HEK293 (cell line): ENCODE results near the gene TCOF1.
A peak's percentile ranks its signal among the peaks of the same experiment; 100 is the strongest.

ENCODE experiments used
- CTCF ChIA-PET: fragments of 350-600 bp; formaldehyde crosslinking; extraction: SDS; loops from one replicate; lab custom pipeline; 2021; ENCODE audit warnings: antibody characterized with exemption; lab: Yijun Ruan, JAX
- POLR2A ChIA-PET: fragments of 300-600 bp; formaldehyde crosslinking; extraction: SDS; loops from one replicate; lab custom pipeline; 2020; ENCODE audit warnings: antibody characterized with exemption, inconsistent platforms; lab: Yijun Ruan, JAX
- H3K27ac ChIP-seq: fragments of 200-500 bp; sonication (Bioruptor generic); 2 replicates; pipeline ENCODE4 v1.5.1; 2014; ENCODE audit warnings: low read depth, low read length, control low read depth, inconsistent platforms; ENCODE audit errors: extremely low read depth
- H3K36me3 ChIP-seq, 2 experiments: fragments of 200-500 bp in 1 of 2; sonication (Bioruptor generic) in 1 of 2; 1 replicate in 1 of 2; 2 replicates in 1 of 2; pipeline ENCODE4 v1.5.1; 2014 to 2017; ENCODE audit warnings: inconsistent platforms in 2 of 2, low read length in 2 of 2; ENCODE audit not compliant: control insufficient read depth in 2 of 2, insufficient read depth in 1 of 2
- H3K4me1 ChIP-seq: fragments of 200-500 bp; sonication (Bioruptor generic); 2 replicates; pipeline ENCODE4 v1.5.1; 2014; ENCODE audit warnings: mild to moderate bottlenecking, low read length, inconsistent platforms; ENCODE audit not compliant: control insufficient read depth, insufficient read depth
- H3K4me3 ChIP-seq: 2 replicates; pipeline ENCODE4 v1.5.1; 2011; ENCODE audit warnings: low read depth, mild to moderate bottlenecking, control low read depth, low read length, moderate library complexity
- H3K9me3 ChIP-seq: fragments of 200-500 bp; sonication (Bioruptor generic); 2 replicates; pipeline ENCODE4 v1.5.1; 2014; ENCODE audit warnings: low read depth, low read length, inconsistent platforms; ENCODE audit not compliant: control insufficient read depth, insufficient read depth
- ATF2 ChIP-seq: fragments of 450-650 bp; formaldehyde crosslinking; IDR thresholded peaks from 2 replicates; pipeline ENCODE4 v1.5.1; 2016; ENCODE audit warnings: missing biosample characterization, missing genetic modification characterization, low read depth
- BCL11A ChIP-seq: fragments of 450-650 bp; formaldehyde crosslinking; IDR thresholded peaks from 2 replicates; pipeline ENCODE4 v1.5.1; 2016; ENCODE audit warnings: low read depth, missing biosample characterization, missing genetic modification characterization
- SCRT2 ChIP-seq: fragments of 450-650 bp; formaldehyde crosslinking; IDR thresholded peaks from 2 replicates; pipeline ENCODE4 v1.5.1; 2016; ENCODE audit warnings: missing biosample characterization, missing genetic modification characterization
- SP7 ChIP-seq: fragments of 450-650 bp; formaldehyde crosslinking; IDR thresholded peaks from 2 replicates; pipeline ENCODE4 v1.5.1; 2016; ENCODE audit warnings: missing biosample characterization, missing genetic modification characterization
- TRIM28 ChIP-seq: IDR thresholded peaks from 2 replicates; pipeline ENCODE4 v1.6.1; 2011; ENCODE audit warnings: low read length, control low read depth, borderline replicate concordance
- ZBTB20 ChIP-seq: fragments of 450-650 bp; formaldehyde crosslinking; IDR thresholded peaks from 2 replicates; pipeline ENCODE4 v1.5.1; 2016; ENCODE audit warnings: missing biosample characterization, missing genetic modification characterization
- ZFHX2 ChIP-seq: fragments of 450-650 bp; formaldehyde crosslinking; conservative IDR thresholded peaks from 2 replicates; pipeline ENCODE4 v1.5.1; 2016; ENCODE audit warnings: missing biosample characterization, missing genetic modification characterization
- ZNF26 ChIP-seq: fragments of 450-650 bp; formaldehyde crosslinking; IDR thresholded peaks from 2 replicates; pipeline ENCODE4 v1.5.1; 2016; ENCODE audit warnings: missing biosample characterization, missing genetic modification characterization
- ZNF274 ChIP-seq, 2 experiments: fragments of 200-500 bp in 1 of 2; fragments of 450-650 bp in 1 of 2; sonication (Bioruptor generic) in 1 of 2; formaldehyde crosslinking in 1 of 2; IDR thresholded peaks; 2 replicates each; pipeline versions ENCODE4 v1.5.1 to v1.6.1; 2014 to 2016; ENCODE audit warnings: borderline replicate concordance in 1 of 2, inconsistent platforms in 1 of 2, low read length in 1 of 2, missing biosample characterization in 1 of 2, missing genetic modification characterization in 1 of 2
- ZNF280C ChIP-seq: fragments of 450-650 bp; formaldehyde crosslinking; IDR thresholded peaks from 2 replicates; pipeline ENCODE4 v1.5.1; 2016; ENCODE audit warnings: missing biosample characterization, missing genetic modification characterization
- ZNF311 ChIP-seq: fragments of 450-650 bp; formaldehyde crosslinking; IDR thresholded peaks from 2 replicates; pipeline ENCODE4 v1.5.1; 2017; ENCODE audit warnings: missing biosample characterization, missing genetic modification characterization, borderline replicate concordance
- ZNF350 ChIP-seq: fragments of 450-650 bp; formaldehyde crosslinking; IDR thresholded peaks from 2 replicates; pipeline ENCODE4 v1.5.0; 2017; ENCODE audit warnings: missing biosample characterization, mild to moderate bottlenecking, missing genetic modification characterization
- ZNF398 ChIP-seq: fragments of 450-650 bp; formaldehyde crosslinking; IDR thresholded peaks from 2 replicates; pipeline ENCODE4 v1.5.1; 2017; ENCODE audit warnings: missing biosample characterization, missing genetic modification characterization
- ZNF514 ChIP-seq: fragments of 450-650 bp; formaldehyde crosslinking; IDR thresholded peaks from 2 replicates; pipeline ENCODE4 v1.5.1; 2016; ENCODE audit warnings: missing biosample characterization, missing genetic modification characterization
- ZNF585B ChIP-seq: fragments of 450-650 bp; formaldehyde crosslinking; IDR thresholded peaks from 2 replicates; pipeline ENCODE4 v1.5.1; 2016; ENCODE audit warnings: missing biosample characterization, missing genetic modification characterization
- ZNF610 ChIP-seq: fragments of 450-650 bp; formaldehyde crosslinking; IDR thresholded peaks from 2 replicates; pipeline ENCODE4 v1.5.1; 2016; ENCODE audit warnings: missing biosample characterization, missing genetic modification characterization, borderline replicate concordance
- ZNF624 ChIP-seq: fragments of 450-650 bp; formaldehyde crosslinking; IDR thresholded peaks from 2 replicates; pipeline ENCODE4 v1.5.1; 2017; ENCODE audit warnings: missing biosample characterization, missing genetic modification characterization
- ZNF701 ChIP-seq: fragments of 450-650 bp; formaldehyde crosslinking; IDR thresholded peaks from 2 replicates; pipeline ENCODE4 v1.5.1; 2016; ENCODE audit warnings: missing biosample characterization, missing genetic modification characterization
- ZNF76 ChIP-seq: fragments of 450-650 bp; formaldehyde crosslinking; IDR thresholded peaks from 2 replicates; pipeline ENCODE4; 2016; ENCODE audit warnings: low read depth, missing biosample characterization, missing genetic modification characterization, borderline replicate concordance
- ZNF837 ChIP-seq: fragments of 450-650 bp; formaldehyde crosslinking; IDR thresholded peaks from 2 replicates; pipeline ENCODE4 v1.5.1; 2016; ENCODE audit warnings: missing biosample characterization, missing genetic modification characterization
- TF ChIP-seq, protein P1 (sequence below): fragments of 450-650 bp; formaldehyde crosslinking; IDR thresholded peaks from 2 replicates; pipeline ENCODE4 v1.5.1; 2016; ENCODE audit warnings: missing biosample characterization, missing genetic modification characterization, borderline replicate concordance

The TCOF1 gene

DNA sequence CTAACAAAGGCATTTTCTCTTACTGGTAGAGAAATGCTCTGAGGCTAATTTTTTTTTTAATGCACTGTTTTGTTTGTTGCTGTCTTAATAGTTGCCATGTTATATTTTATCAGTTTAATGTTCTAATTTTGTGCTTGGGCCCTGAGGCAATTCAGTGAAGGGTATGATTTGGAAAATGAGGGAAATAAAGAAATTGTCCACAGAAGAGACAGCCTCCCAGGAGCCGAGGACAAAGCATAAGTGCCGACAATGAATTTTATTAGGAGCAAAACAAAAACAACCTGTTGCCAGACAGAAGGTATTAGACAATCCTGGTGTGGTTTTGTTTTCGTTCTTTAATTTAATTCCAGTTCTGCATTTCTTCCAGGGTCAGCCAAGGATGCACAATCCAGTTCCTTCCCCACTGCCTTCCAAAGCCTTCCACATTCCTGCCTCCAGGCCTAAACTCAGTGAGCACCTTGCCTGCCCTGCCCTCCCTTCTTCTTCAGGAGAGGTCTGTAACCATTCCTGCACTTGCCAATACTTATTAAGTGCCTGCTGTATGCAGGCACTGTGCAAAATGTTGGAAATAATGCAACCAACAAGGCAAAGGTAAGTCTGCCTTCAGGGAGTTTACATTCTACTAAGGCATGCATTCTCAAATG, 4.3 kb upstream of the TCOF1 start:
- Histone ChIP-seq H3K9me3 (no peaks in the 10 kb centered on the region), H3K27ac (no peak overlapping the region), H3K4me1 (peaks cover 3% of the 10 kb centered on the region; the same call in 1 of the 2 replicates), H3K4me3 (no peak overlapping the region), H3K36me3 (no peaks in the 10 kb centered on the region)
- TF ChIP-seq ZNF350 (tag by site-specific recombination) = no peak
- peak; percentile 46 for TF ChIP-seq SCRT2 (tag by site-specific recombination)
- POLR2A ChIA-PET = interaction anchor here (0.7 kb wide), 1 partner anchor 25 kb away, joined by 3 read pairs; no protein-coding TSS in a partner anchor
- CTCF ChIA-PET = interaction anchor here (0.6 to 4.7 kb wide), 3 partner anchors 80 to 174 kb away, joined by 3 to 97 read pairs (median 3); no protein-coding TSS in a partner anchor

GRCh38 chr5:150355791-150356190, 1.7 kb upstream of the TCOF1 start:
- H3K4me1 ChIP-seq = peaks cover 7% of the 10 kb centered on the region
- no peak overlapping the region for H3K4me3 ChIP-seq
- H3K9me3 ChIP-seq = no peaks in the 10 kb centered on the region
- TF ChIP-seq ZNF76 (tag by site-specific recombination) = no peak
- no peak for TF ChIP-seq ZNF398 (tag by site-specific recombination)
- no peak for TF ChIP-seq ZNF274 (IDR thresholded peaks at IDR 0.05; ENCODE audit: low read length)
- no peak for TF ChIP-seq ZNF274 (tag by site-specific recombination; IDR thresholded peaks at IDR 0.05; ENCODE audit: borderline replicate concordance)
- no peak for TF ChIP-seq ATF2 (tag by site-specific recombination)
- TF ChIP-seq ZNF610 (tag by site-specific recombination) = no peak
- no peak for TF ChIP-seq ZNF701 (tag by site-specific recombination)
- no peak for TF ChIP-seq TRIM28
- no peak for TF ChIP-seq ZNF514 (tag by site-specific recombination)
- no peak for TF ChIP-seq ZBTB20 (tag by site-specific recombination)
- TF ChIP-seq ZNF26 (tag by site-specific recombination) = no peak
- TF ChIP-seq, protein P1, sequence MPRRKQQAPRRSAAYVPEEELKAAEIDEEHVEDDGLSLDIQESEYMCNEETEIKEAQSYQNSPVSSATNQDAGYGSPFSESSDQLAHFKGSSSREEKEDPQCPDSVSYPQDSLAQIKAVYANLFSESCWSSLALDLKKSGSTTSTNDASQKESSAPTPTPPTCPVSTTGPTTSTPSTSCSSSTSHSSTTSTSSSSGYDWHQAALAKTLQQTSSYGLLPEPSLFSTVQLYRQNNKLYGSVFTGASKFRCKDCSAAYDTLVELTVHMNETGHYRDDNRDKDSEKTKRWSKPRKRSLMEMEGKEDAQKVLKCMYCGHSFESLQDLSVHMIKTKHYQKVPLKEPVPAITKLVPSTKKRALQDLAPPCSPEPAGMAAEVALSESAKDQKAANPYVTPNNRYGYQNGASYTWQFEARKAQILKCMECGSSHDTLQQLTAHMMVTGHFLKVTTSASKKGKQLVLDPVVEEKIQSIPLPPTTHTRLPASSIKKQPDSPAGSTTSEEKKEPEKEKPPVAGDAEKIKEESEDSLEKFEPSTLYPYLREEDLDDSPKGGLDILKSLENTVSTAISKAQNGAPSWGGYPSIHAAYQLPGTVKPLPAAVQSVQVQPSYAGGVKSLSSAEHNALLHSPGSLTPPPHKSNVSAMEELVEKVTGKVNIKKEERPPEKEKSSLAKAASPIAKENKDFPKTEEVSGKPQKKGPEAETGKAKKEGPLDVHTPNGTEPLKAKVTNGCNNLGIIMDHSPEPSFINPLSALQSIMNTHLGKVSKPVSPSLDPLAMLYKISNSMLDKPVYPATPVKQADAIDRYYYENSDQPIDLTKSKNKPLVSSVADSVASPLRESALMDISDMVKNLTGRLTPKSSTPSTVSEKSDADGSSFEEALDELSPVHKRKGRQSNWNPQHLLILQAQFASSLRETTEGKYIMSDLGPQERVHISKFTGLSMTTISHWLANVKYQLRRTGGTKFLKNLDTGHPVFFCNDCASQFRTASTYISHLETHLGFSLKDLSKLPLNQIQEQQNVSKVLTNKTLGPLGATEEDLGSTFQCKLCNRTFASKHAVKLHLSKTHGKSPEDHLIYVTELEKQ (tag by site-specific recombination) = no peak
- TF ChIP-seq ZNF624 (tag by site-specific recombination) = no peak
- TF ChIP-seq BCL11A (tag by site-specific recombination) = no peak
- TF ChIP-seq SP7 = no peak
- TF ChIP-seq ZFHX2 = no peak
- no peak for TF ChIP-seq ZNF585B (tag by site-specific recombination)
- TF ChIP-seq ZNF311 = no peak
- no peak for TF ChIP-seq ZNF280C
- no peak for TF ChIP-seq ZNF837 (tag by site-specific recombination)
- H3K27ac ChIP-seq = no peak overlapping the region
- CTCF ChIA-PET = interaction anchor here (0.7 kb wide), 1 partner anchor 83 kb away, joined by 3 read pairs; no protein-coding TSS in a partner anchor
- H3K36me3 ChIP-seq = peaks cover 14 to 22% of the 10 kb centered on the region in 2 experiments; a peak in 2 of 3 replicates
- POLR2A ChIA-PET = no interaction called here
